ENCODE results near the gene SLC39A10. TPM values are rescaled to one million over a fixed set of nuclear protein-coding genes. Genes with fewer than 3 reads are reported as not detected.

SLC39A10 gene
- 11.6 and 12.0 TPM in 2 replicates for total RNA-seq (2014; rRNA removed; shearing (Covaris generic))

GRCh38 chr2:195656859-195657633, at the start of gene SLC39A10:
TSS of gene SLC39A10 (plus strand) at chr2:195657226. CDS start at chr2:195680043, 22,817 bp downstream.

Small RNA genes lying within 50 kb of the gene (small RNA-seq; reads per million reads assigned to genes)
- gene RNU6-915P: not detected

All from A375 (cell line).